ENCODE data around the gene COMT. TPM values are rescaled to one million over a fixed set of nuclear protein-coding genes. Genes with fewer than 3 reads are reported as not detected.
A peak's percentile ranks its signal among the peaks of the same experiment; 100 is the strongest.
"Not testable (repeated sequence)": the region's sequence is repeated elsewhere in the genome, so short reads cannot be mapped to it uniquely, and the experiment has no call there.

Gene COMT
- total RNA-seq, 1 donor from 2014 or later, result 459 TPM

GRCh38 chr22:19907902-19908301 lies 33.7 kb upstream of the COMT start:
- DNase-seq (ENCODE audit: low read depth), result not testable (repeated sequence)

GRCh38 chr22:19909350-19910179 lies 32.0 kb upstream of the COMT start:
- DNase-seq (ENCODE audit: low read depth), result peak; percentile 84

GRCh38 chr22:19910180-19910744 lies 31.3 kb upstream of the COMT start:
- DNase-seq (ENCODE audit: low read depth), result no peak

GRCh38 chr22:19911540-19912270 lies 29.9 kb upstream of the COMT start:
- DNase-seq (ENCODE audit: low read depth), result no peak

GRCh38 chr22:19912271-19912999 lies 29.1 kb upstream of the COMT start:
- peak; percentile 84 for DNase-seq (ENCODE audit: low read depth)

- no peak for DNase-seq (ENCODE audit: low read depth)
Observed at GRCh38 chr22:19913337-19913936, 28.1 kb upstream of the COMT start.

GRCh38 chr22:19914201-19914943 lies 27.2 kb upstream of the COMT start:
- no peak for DNase-seq (ENCODE audit: low read depth)

GRCh38 chr22:19915287-19915954 lies 26.2 kb upstream of the COMT start:
- DNase-seq (ENCODE audit: low read depth), result no peak

GRCh38 chr22:19916006-19916405 lies 25.6 kb upstream of the COMT start:
- no peak for DNase-seq (ENCODE audit: low read depth)

GRCh38 chr22:19916941-19917340 lies 24.6 kb upstream of the COMT start:
- no peak for DNase-seq (ENCODE audit: low read depth)

GRCh38 chr22:19917389-19918138 lies 24.0 kb upstream of the COMT start:
- DNase-seq (ENCODE audit: low read depth), result no peak

GRCh38 chr22:19918332-19919106 lies 23.1 kb upstream of the COMT start:
- no peak for DNase-seq (ENCODE audit: low read depth)

- no peak for DNase-seq (ENCODE audit: low read depth)
Observed at GRCh38 chr22:19919701-19920363, 21.7 kb upstream of the COMT start.

GRCh38 chr22:19921544-19922081 lies 20.0 kb upstream of the COMT start:
- no peak for DNase-seq (ENCODE audit: low read depth)

- no peak for DNase-seq (ENCODE audit: low read depth)
Observed at GRCh38 chr22:19923914-19924513, 17.6 kb upstream of the COMT start.

- not testable (repeated sequence) for DNase-seq (ENCODE audit: low read depth)
Observed at GRCh38 chr22:19926028-19926427, 15.5 kb upstream of the COMT start.

- no peak for DNase-seq (ENCODE audit: low read depth)
Observed at GRCh38 chr22:19927696-19928095, 13.9 kb upstream of the COMT start.

All from myocyte (in vitro differentiated cells).